Measurements from ENCODE around the gene PFKL. TPM values are rescaled to one million over a fixed set of nuclear protein-coding genes. Genes with fewer than 3 reads are reported as not detected.

PFKL gene
- total RNA-seq, 4 donors from 2014 or later: 68.5 to 103 (median 96.8) TPM

DNA sequence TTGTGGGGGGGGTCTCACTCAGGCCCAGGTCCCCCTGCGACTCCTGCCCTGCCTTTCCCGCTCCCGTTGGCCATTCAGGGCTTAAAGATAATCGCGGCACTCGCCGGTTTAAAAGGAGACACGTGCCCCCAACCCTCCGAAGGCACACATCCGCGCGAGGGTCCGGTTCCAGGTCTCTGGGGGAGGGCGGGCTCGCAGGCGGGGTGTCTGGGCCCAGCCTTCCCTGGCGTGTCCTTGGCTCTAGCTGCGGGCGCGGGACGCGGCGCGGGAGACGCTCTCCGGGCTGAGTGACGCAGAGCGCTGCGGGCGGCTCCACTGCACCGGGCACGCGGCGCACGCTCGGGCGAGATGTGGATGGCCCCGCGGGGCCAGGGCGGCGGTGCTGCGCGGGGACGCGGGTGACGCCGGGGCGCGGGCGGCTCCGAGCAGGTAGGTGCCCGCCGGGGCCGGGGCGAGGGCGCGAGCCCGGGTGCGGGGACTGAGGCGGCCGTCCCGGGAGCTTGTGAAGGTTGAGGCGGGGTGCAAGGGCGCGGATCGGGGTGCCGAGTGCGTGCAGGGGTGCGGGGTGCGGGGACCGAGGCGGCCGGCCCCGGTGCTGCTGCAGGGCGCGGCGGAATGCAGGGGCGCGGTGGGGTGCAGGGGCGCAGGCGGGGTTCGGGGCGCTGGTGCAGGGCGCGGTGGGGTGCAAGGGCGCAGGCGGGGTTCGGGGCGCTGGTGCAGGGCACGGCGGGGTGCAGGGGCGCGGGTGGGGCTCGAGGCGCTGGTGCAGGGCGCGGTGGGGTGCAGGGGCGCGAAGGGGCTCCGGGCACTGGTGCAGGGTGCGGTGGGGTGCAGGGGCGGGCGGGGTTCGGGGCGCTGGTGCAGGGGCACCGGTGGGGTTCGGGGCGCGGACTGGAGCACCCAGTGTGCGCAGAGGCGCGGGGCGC lies 50.3 kb downstream of the PFKL start:
- Histone ChIP-seq H3K4me3 (replicated peaks in 1 of 3) (no peak overlapping the region), H3K27me3 (peaks cover 4% of the 10 kb centered on the region), H3K9me3 (no peaks in the 10 kb centered on the region), H3K27ac (no peak overlapping the region), H3K4me1 (peaks cover 0 to 9% of the 10 kb centered on the region in 2 donors), H3K36me3 (no peaks in the 10 kb centered on the region)
- 26% methylated on average over 34 of the region's 113 CpGs; no CpG with 5 or more reads in 1 of the 2 donors for WGBS, 2 donors
- intact Hi-C loops (cut with DNase I): no loop called here
- TF ChIP-seq, protein P1, sequence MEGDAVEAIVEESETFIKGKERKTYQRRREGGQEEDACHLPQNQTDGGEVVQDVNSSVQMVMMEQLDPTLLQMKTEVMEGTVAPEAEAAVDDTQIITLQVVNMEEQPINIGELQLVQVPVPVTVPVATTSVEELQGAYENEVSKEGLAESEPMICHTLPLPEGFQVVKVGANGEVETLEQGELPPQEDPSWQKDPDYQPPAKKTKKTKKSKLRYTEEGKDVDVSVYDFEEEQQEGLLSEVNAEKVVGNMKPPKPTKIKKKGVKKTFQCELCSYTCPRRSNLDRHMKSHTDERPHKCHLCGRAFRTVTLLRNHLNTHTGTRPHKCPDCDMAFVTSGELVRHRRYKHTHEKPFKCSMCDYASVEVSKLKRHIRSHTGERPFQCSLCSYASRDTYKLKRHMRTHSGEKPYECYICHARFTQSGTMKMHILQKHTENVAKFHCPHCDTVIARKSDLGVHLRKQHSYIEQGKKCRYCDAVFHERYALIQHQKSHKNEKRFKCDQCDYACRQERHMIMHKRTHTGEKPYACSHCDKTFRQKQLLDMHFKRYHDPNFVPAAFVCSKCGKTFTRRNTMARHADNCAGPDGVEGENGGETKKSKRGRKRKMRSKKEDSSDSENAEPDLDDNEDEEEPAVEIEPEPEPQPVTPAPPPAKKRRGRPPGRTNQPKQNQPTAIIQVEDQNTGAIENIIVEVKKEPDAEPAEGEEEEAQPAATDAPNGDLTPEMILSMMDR (IDR thresholded peaks at IDR 0.05): no peak
- no peak for TF ChIP-seq POLR2A (IDR thresholded peaks at IDR 0.05)
- no peak for DNase-seq

DNA sequence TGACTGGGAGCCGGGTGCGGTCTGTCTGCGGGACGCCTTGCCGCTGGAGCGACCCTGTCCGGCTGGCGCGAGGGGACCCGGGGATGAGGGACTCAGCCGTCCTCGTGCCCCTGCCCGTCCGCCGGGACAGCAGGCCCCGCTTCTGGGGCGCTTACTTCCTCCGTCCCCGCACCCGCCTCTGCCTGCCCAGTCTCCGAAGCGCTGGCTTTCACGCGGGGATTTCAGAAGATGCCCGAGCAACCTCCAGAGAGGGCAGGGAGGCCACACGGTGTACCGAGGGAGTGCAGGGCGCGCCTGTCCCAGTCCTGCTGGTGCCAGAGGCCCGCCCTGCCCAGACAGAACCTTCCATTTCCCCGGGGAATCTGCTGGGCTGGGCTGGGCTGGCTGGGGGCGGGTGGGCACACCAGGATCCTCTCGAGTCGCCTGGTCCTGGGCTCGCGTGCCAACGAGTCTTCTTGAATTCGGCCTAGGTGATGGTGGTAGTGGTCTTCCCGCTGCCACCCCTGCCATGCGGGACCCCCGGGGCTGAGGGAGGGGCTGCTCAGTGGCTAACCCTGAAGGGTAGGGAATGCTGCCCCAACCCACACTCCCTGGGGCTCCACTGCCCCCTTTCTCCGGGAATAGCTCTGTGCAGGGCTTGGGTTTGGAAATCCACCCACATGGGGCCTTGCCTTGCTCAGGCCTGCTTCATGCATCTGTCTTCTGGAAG lies 51.1 kb downstream of the PFKL start:
- intact Hi-C loops (cut with DNase I): no loop called here

DNA sequence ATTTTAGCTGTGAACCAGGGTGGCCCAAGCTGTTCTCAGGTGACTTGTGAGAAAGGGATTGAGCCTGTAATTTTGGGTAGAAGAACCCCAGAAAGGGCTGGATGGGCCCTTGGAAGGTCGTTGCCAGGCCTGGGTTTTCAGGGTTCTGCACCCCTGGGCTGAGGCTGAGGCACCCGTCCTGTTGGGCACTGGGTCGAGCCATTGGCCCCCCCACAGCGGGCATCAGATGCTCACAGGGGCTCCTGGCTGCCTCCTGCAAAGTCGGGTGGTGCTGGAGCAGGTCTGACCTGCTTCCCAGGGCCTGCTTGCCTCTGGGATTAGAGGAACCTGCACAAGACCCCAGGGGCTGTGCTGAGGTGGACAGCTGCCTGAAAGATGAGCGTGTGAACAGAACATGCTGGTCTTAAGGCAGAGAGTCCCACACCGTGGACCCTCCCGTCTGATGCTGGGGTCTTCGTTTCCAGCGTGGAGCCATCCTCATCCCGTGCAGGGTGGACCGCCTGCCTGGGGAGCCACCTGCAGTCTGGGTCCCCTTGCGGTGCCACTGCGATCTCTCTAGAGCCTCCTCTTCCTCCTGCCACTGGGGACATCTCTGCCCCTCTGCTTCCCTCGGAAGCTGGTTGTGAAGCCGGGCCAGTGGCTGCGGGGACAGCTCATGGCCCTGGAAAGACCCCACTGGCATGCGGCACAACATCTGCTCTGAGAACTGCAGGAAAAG lies 51.8 kb downstream of the PFKL start:
- Histone ChIP-seq H3K9me3 (no peaks in the 10 kb centered on the region), H3K36me3 (no peaks in the 10 kb centered on the region), H3K27me3 (peaks cover 4% of the 10 kb centered on the region), H3K27ac (no peak overlapping the region), H3K4me3 (replicated peaks in 1 of 3) (no peak overlapping the region), H3K4me1 (peaks cover 0 to 9% of the 10 kb centered on the region in 2 donors)
- TF ChIP-seq, protein P1 (IDR thresholded peaks at IDR 0.05): no peak
- TF ChIP-seq POLR2A (IDR thresholded peaks at IDR 0.05): no peak
- 87 to 89% methylated on average over 5 to 17 of the region's 18 CpGs for WGBS, 2 donors
- intact Hi-C loops (cut with DNase I): no loop called here
- no peak for DNase-seq

More for the DNA sequence above, 51.1 kb downstream of the PFKL start:
- no peaks in the 10 kb centered on the region for H3K9me3 ChIP-seq
- H3K27ac ChIP-seq: no peak overlapping the region
- H3K36me3 ChIP-seq: no peaks in the 10 kb centered on the region
- DNase-seq: no peak
- H3K27me3 ChIP-seq: peaks cover 4% of the 10 kb centered on the region
- TF ChIP-seq, protein P1 (IDR thresholded peaks at IDR 0.05): no peak
- no peak for TF ChIP-seq POLR2A (IDR thresholded peaks at IDR 0.05)
- H3K4me3 ChIP-seq (replicated peaks in 1 of 3): no peak overlapping the region
- H3K4me1 ChIP-seq: peaks cover 0 to 9% of the 10 kb centered on the region in 2 donors
- WGBS, 2 donors: 16 to 18% methylated on average over 24 to 26 of the region's 42 CpGs

DNA sequence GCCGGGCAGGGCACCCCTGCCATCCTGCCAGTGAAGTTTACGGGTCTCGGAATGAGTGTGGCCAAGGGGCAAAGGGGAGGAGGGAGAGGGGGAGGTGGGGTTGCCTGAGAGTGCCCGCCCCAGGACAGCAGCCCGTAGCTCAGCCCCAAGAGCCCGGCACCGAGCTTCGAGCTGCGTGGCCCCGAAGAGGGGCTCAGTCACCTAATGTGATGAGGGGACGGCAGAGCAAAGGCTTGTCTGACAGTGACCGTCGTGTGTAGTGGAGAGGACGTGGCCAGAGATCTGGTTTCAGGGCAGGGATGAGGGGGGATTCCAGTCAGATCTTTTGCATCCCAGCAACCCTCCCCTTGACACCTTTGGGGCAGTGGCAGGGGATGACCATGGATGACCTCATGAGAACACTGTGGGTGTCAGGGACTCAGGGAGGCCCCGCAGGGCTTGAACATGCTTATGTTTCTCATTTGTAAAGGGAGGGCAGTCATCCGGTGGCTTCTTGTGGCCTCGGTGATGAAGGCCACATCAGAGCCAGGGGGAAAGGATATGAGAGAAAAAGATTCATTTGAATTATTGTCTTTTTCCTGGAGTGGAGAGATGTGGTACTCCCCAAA lies 52.5 kb downstream of the PFKL start:
- no peak for DNase-seq
- peaks cover 4% of the 10 kb centered on the region for H3K27me3 ChIP-seq

More for the DNA sequence above, 52.5 kb downstream of the PFKL start:
- TF ChIP-seq POLR2A (IDR thresholded peaks at IDR 0.05): no peak
- TF ChIP-seq, protein P1 (IDR thresholded peaks at IDR 0.05): no peak
- Histone ChIP-seq H3K27ac (no peak overlapping the region), H3K9me3 (no peaks in the 10 kb centered on the region), H3K36me3 (no peaks in the 10 kb centered on the region), H3K4me1 (peaks cover 0 to 9% of the 10 kb centered on the region in 2 donors), H3K4me3 (replicated peaks in 1 of 3) (no peak overlapping the region)
- WGBS, 2 donors: 79 to 83% methylated on average over 14 to 17 of the region's 17 CpGs
- intact Hi-C loops (cut with DNase I): no loop called here

All from thyroid gland (tissue), 4 donors.